Bronchial epithelial cell (primary cell): ENCODE measurements around the gene OSBPL9. TPM values are rescaled to one million over a fixed set of nuclear protein-coding genes. Genes with fewer than 3 reads are reported as not detected.

ENCODE experiments used
- DNase-seq: peaks from one replicate; pipeline ENCODE4 v3.0.0-alpha.2; 2010; ENCODE audit warnings: low read depth
- FAIRE-seq: peaks from 2 replicates; lab custom pipeline; 2011; peaks lifted over from hg19 to GRCh38; lab: Jason Lieb, UNC
- H3K27me3 ChIP-seq: 2 replicates; pipeline ENCODE4 v1.5.1; 2011; ENCODE audit warnings: low read length; ENCODE audit not compliant: control insufficient read depth, insufficient read depth
- H3K36me3 ChIP-seq: 2 replicates; pipeline ENCODE4 v1.5.1; 2011; ENCODE audit warnings: low read length; ENCODE audit not compliant: control insufficient read depth, insufficient read depth
- H3K4me3 ChIP-seq: 2 replicates; pipeline ENCODE4 v1.5.1; 2011; ENCODE audit warnings: mild to moderate bottlenecking, low read depth, low read length, control low read depth
- CTCF ChIP-seq: IDR thresholded peaks from 2 replicates; pipeline ENCODE4 v1.5.1; 2011; ENCODE audit warnings: mild to moderate bottlenecking, moderate library complexity, low read length, control low read depth, inconsistent platforms; ENCODE audit not compliant: insufficient read depth, severe bottlenecking
- total RNA-seq: library from RNA; depleted of rRNA; stranded (reverse); fragments of >200 nt; gene quantifications from 2 replicates; pipeline ENCODE4 v1.2.1, GENCODE V29; 2014

Gene OSBPL9
- total RNA-seq, 1 donor from 2014 or later, result 69.8 TPM

- DNase-seq, result peak; percentile 54
- TF ChIP-seq CTCF, result peak; percentile 41
- Histone ChIP-seq H3K36me3 (no peaks in the 10 kb centered on the region), H3K4me3 (no peak overlapping the region), H3K27me3 (no peaks in the 10 kb centered on the region)
- no peak for FAIRE-seq
These were observed 10.8 kb downstream of the OSBPL9 start for GRCh38 chr1:51627672-51628071.

- no peak for DNase-seq
- Histone ChIP-seq H3K4me3 (no peak overlapping the region), H3K36me3 (no peaks in the 10 kb centered on the region), H3K27me3 (no peaks in the 10 kb centered on the region)
- no peak for TF ChIP-seq CTCF
- no peak for FAIRE-seq
These were observed 12.1 kb downstream of the OSBPL9 start for GRCh38 chr1:51628715-51629590.

- DNase-seq (no peak), FAIRE-seq (no peak)
- Histone ChIP-seq H3K27me3 (no peaks in the 10 kb centered on the region), H3K4me3 (no peak overlapping the region), H3K36me3 (no peaks in the 10 kb centered on the region)
- no peak for TF ChIP-seq CTCF
These were observed 13.0 kb downstream of the OSBPL9 start for GRCh38 chr1:51629918-51630317.

DNA sequence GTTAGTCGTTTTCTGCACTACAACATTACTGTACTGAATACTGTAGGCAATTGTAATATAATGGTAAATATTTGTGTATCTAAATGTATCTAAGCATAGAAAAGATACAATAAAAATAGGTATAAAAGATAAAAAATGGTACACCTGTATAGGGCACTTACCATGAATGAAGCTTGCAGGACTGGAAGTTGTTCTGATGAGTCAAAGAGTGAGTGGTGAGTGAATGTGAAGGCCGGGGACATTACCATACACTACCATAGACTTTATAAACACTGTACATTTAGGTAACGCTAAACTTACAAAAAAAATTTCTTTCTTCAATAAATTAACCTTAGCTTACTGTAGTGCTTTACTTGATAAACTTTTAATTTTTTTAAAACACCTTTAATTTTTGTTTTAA lies 13.5 kb downstream of the OSBPL9 start:
- Histone ChIP-seq H3K4me3 (no peak overlapping the region), H3K36me3 (no peaks in the 10 kb centered on the region), H3K27me3 (no peaks in the 10 kb centered on the region)
- DNase-seq (no peak), FAIRE-seq (no peak)
- TF ChIP-seq CTCF, result no peak

DNA sequence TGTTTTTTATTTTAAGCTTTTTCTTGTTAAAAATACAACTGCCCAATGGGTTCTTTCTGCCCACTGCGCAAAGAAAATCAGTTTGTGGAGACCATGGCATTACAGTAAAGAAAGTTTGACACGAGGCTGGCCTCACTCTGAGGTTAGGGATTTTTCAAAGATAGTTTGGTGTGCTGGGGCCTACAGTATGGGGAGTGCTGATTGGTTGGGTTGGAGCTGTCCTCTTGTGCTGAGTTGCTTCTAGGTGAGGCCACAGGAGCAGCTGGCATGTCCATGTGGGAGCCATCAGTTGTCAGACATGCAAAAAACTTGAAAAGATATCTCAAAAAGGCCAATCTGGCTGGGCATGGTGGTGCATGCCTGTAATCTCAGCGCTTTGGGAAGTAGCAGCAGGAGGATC lies 14.0 kb downstream of the OSBPL9 start:
- DNase-seq (no peak), FAIRE-seq (no peak)
- Histone ChIP-seq H3K27me3 (no peaks in the 10 kb centered on the region), H3K36me3 (no peaks in the 10 kb centered on the region), H3K4me3 (no peak overlapping the region)
- no peak for TF ChIP-seq CTCF
